GM12878 (cell line): ENCODE results near the gene ALB. TPM values are rescaled to one million over a fixed set of nuclear protein-coding genes. Genes with fewer than 3 reads are reported as not detected.

Source experiments
- E2F4 ChIP-seq: IDR thresholded peaks from 2 replicates; pipeline ENCODE4 v1.6.1; 2012; ENCODE audit warnings: low read depth, low read length, improper control_type of control experiment
- E2F8 ChIP-seq: fragments of 450-650 bp; IDR thresholded peaks from 2 replicates; pipeline ENCODE4 v1.6.1; 2018; ENCODE audit warnings: mild to moderate bottlenecking, low read depth, moderate library complexity; ENCODE audit not compliant: partially characterized antibody
- E4F1 ChIP-seq: fragments of 450-650 bp; IDR thresholded peaks from 2 replicates; pipeline ENCODE4 v1.6.1; 2018; ENCODE audit warnings: borderline replicate concordance, mild to moderate bottlenecking; ENCODE audit not compliant: partially characterized antibody
- PAX5 ChIP-seq: IDR thresholded peaks from 2 replicates; pipeline ENCODE4 v1.6.1; 2011; ENCODE audit warnings: low read depth, low read length, borderline replicate concordance
- PBX3 ChIP-seq: IDR thresholded peaks from 2 replicates; pipeline ENCODE4 v1.6.1; 2011; ENCODE audit warnings: mild to moderate bottlenecking, low read depth, low read length, moderate library complexity; ENCODE audit not compliant: insufficient replicate concordance
- POLR2A ChIP-seq: IDR thresholded peaks from 2 replicates; pipeline ENCODE4 v1.6.1; 2011; ENCODE audit warnings: low read depth, mild to moderate bottlenecking, low read length
- SMC3 ChIP-seq: IDR thresholded peaks from 2 replicates; pipeline ENCODE4 v1.6.1; 2011; ENCODE audit warnings: low read length, improper control_type of control experiment, borderline replicate concordance
- USF1 ChIP-seq: IDR thresholded peaks from 2 replicates; pipeline ENCODE4 v1.6.1; 2011; ENCODE audit warnings: borderline replicate concordance, low read depth, mild to moderate bottlenecking, moderate library complexity, mixed read lengths, low read length; ENCODE audit not compliant: insufficient read depth; ENCODE audit errors: extremely low read length
- polyA plus RNA-seq, 11 experiments: library from polyadenylated mRNA; depleted of rRNA in 4 of 11; unstranded in 6 of 11; stranded (reverse) in 5 of 11; fragments of >200 nt; fragmentation: Nextera tagmentation in 4 of 11; fragmentation: Illumina TruSeq in 1 of 11; extraction: Ambion mirVana in 4 of 11; extraction: Trizol in 1 of 11; gene quantifications; 1 replicate in 1 of 11; 2 replicates in 10 of 11; pipeline versions ENCODE4 v1.2.1 to v1.2.3, GENCODE V29; 2011 to 2016; ENCODE audit warnings: inconsistent platforms in 2 of 11, missing spikeins in 2 of 11, low read depth in 1 of 11
- total RNA-seq, 4 experiments: library from RNA; depleted of rRNA in 3 of 4; stranded (reverse); fragments of >200 nt in 3 of 4; fragmentation: Illumina TruSeq in 1 of 4; extraction: Trizol in 1 of 4; gene quantifications; 2 replicates each; pipeline versions ENCODE4 v1.2.1 to v1.2.3, GENCODE V29; 2013 to 2021

ALB gene
- total and polyA plus RNA-seq, 10 of the 15 experiments (the other 5 are each of a cell fraction or from before 2014, with no cell fraction given): 0.05 to 29.0 TPM; not detected in 8

- TF ChIP-seq E2F8 (no peak), POLR2A (no peak), E2F4 (no peak), PAX5 (no peak), PBX3 (no peak), SMC3 (no peak), E4F1 (no peak), USF1 (no peak)
Measured at GRCh38 chr4:73445383-73446335, 41.6 kb downstream of the ALB start (continued).
